HEK293 (cell line): Measurements from ENCODE around the gene ELOVL7.

Source experiments
- CTCF ChIA-PET: fragments of 350-600 bp; formaldehyde crosslinking; extraction: SDS; loops from one replicate; lab custom pipeline; 2021; ENCODE audit warnings: antibody characterized with exemption; lab: Yijun Ruan, JAX
- POLR2A ChIA-PET: fragments of 300-600 bp; formaldehyde crosslinking; extraction: SDS; loops from one replicate; lab custom pipeline; 2020; ENCODE audit warnings: antibody characterized with exemption, inconsistent platforms; lab: Yijun Ruan, JAX
- H3K27ac ChIP-seq: fragments of 200-500 bp; sonication (Bioruptor generic); 2 replicates; pipeline ENCODE4 v1.5.1; 2014; ENCODE audit warnings: low read depth, low read length, control low read depth, inconsistent platforms; ENCODE audit errors: extremely low read depth
- H3K36me3 ChIP-seq, 2 experiments: fragments of 200-500 bp in 1 of 2; sonication (Bioruptor generic) in 1 of 2; 1 replicate in 1 of 2; 2 replicates in 1 of 2; pipeline ENCODE4 v1.5.1; 2014 to 2017; ENCODE audit warnings: inconsistent platforms in 2 of 2, low read length in 2 of 2; ENCODE audit not compliant: control insufficient read depth in 2 of 2, insufficient read depth in 1 of 2
- H3K4me1 ChIP-seq: fragments of 200-500 bp; sonication (Bioruptor generic); 2 replicates; pipeline ENCODE4 v1.5.1; 2014; ENCODE audit warnings: mild to moderate bottlenecking, low read length, inconsistent platforms; ENCODE audit not compliant: control insufficient read depth, insufficient read depth
- H3K4me3 ChIP-seq: 2 replicates; pipeline ENCODE4 v1.5.1; 2011; ENCODE audit warnings: low read depth, mild to moderate bottlenecking, control low read depth, low read length, moderate library complexity
- H3K9me3 ChIP-seq: fragments of 200-500 bp; sonication (Bioruptor generic); 2 replicates; pipeline ENCODE4 v1.5.1; 2014; ENCODE audit warnings: low read depth, low read length, inconsistent platforms; ENCODE audit not compliant: control insufficient read depth, insufficient read depth
- KLF16 ChIP-seq: fragments of 450-650 bp; formaldehyde crosslinking; IDR thresholded peaks from 2 replicates; pipeline ENCODE4 v1.5.1; 2017; ENCODE audit warnings: missing biosample characterization, missing genetic modification characterization
- MZF1 ChIP-seq: fragments of 450-650 bp; formaldehyde crosslinking; IDR thresholded peaks from 2 replicates; pipeline ENCODE4 v1.5.1; 2017; ENCODE audit warnings: missing biosample characterization, missing genetic modification characterization, borderline replicate concordance
- SETDB1 ChIP-seq: IDR thresholded peaks from one replicate; pipeline ENCODE4 v1.6.1; 2017; ENCODE audit warnings: mild to moderate bottlenecking, low read length, moderate library complexity, mixed read lengths; ENCODE audit not compliant: insufficient read length
- SP3 ChIP-seq: fragments of 450-650 bp; formaldehyde crosslinking; IDR thresholded peaks from 2 replicates; pipeline ENCODE4 v1.5.1; 2016; ENCODE audit warnings: missing biosample characterization, missing genetic modification characterization
- SP7 ChIP-seq: fragments of 450-650 bp; formaldehyde crosslinking; IDR thresholded peaks from 2 replicates; pipeline ENCODE4 v1.5.1; 2016; ENCODE audit warnings: missing biosample characterization, missing genetic modification characterization
- ZNF121 ChIP-seq: fragments of 450-650 bp; formaldehyde crosslinking; IDR thresholded peaks from 2 replicates; pipeline ENCODE4 v1.5.1; 2016; ENCODE audit warnings: missing biosample characterization, missing genetic modification characterization
- ZNF16 ChIP-seq: fragments of 450-650 bp; formaldehyde crosslinking; IDR thresholded peaks from 2 replicates; pipeline ENCODE4 v1.5.1; 2016; ENCODE audit warnings: low read depth, missing biosample characterization, missing genetic modification characterization
- ZNF175 ChIP-seq: fragments of 450-650 bp; formaldehyde crosslinking; IDR thresholded peaks from 2 replicates; pipeline ENCODE4 v1.5.1; 2016; ENCODE audit warnings: missing biosample characterization, missing genetic modification characterization
- ZNF221 ChIP-seq: fragments of 450-650 bp; formaldehyde crosslinking; IDR thresholded peaks from 2 replicates; pipeline ENCODE4 v1.5.1; 2017; ENCODE audit warnings: missing biosample characterization, missing genetic modification characterization, borderline replicate concordance
- ZNF223 ChIP-seq: fragments of 450-650 bp; formaldehyde crosslinking; IDR thresholded peaks from 2 replicates; pipeline ENCODE4 v1.5.1; 2016; ENCODE audit warnings: missing biosample characterization, missing genetic modification characterization
- ZNF266 ChIP-seq: fragments of 450-650 bp; formaldehyde crosslinking; IDR thresholded peaks from 2 replicates; pipeline ENCODE4 v1.5.1; 2016; ENCODE audit warnings: missing biosample characterization, missing genetic modification characterization, low read depth
- ZNF366 ChIP-seq: fragments of 450-650 bp; formaldehyde crosslinking; conservative IDR thresholded peaks from 2 replicates; pipeline ENCODE4 v1.5.1; 2016; ENCODE audit warnings: missing biosample characterization, missing genetic modification characterization
- ZNF433 ChIP-seq: fragments of 450-650 bp; formaldehyde crosslinking; IDR thresholded peaks from 2 replicates; pipeline ENCODE4 v1.5.1; 2016; ENCODE audit warnings: missing biosample characterization, missing genetic modification characterization, low read depth
- ZNF529 ChIP-seq: fragments of 450-650 bp; formaldehyde crosslinking; IDR thresholded peaks from 2 replicates; pipeline ENCODE4 v1.5.1; 2017; ENCODE audit warnings: missing genetic modification characterization, missing biosample characterization; ENCODE audit not compliant: insufficient replicate concordance
- ZNF558 ChIP-seq: fragments of 450-650 bp; formaldehyde crosslinking; IDR thresholded peaks from 2 replicates; pipeline ENCODE4 v1.5.1; 2016; ENCODE audit warnings: missing biosample characterization, missing genetic modification characterization
- ZNF596 ChIP-seq: fragments of 450-650 bp; IDR thresholded peaks from 2 replicates; pipeline ENCODE4 v1.5.0; 2018; ENCODE audit warnings: missing biosample characterization, mild to moderate bottlenecking, missing genetic modification characterization, moderate library complexity
- ZSCAN23 ChIP-seq: fragments of 450-650 bp; formaldehyde crosslinking; IDR thresholded peaks from 2 replicates; pipeline ENCODE4 v1.5.1; 2016; ENCODE audit warnings: missing biosample characterization, missing genetic modification characterization
- TF ChIP-seq, protein P1 (sequence below): fragments of 450-650 bp; formaldehyde crosslinking; IDR thresholded peaks from 2 replicates; pipeline ENCODE4; 2016; ENCODE audit warnings: missing biosample characterization, missing genetic modification characterization
- TF ChIP-seq, protein P2 (sequence below): fragments of 450-650 bp; formaldehyde crosslinking; IDR thresholded peaks from 2 replicates; pipeline ENCODE4 v1.5.1; 2017; ENCODE audit warnings: missing biosample characterization, mild to moderate bottlenecking, missing genetic modification characterization, moderate library complexity
- TF ChIP-seq, protein P3 (sequence below): fragments of 450-650 bp; formaldehyde crosslinking; IDR thresholded peaks from 2 replicates; pipeline ENCODE4 v1.5.1; 2016; ENCODE audit warnings: missing biosample characterization, missing genetic modification characterization
- TF ChIP-seq, protein P4 (sequence below): fragments of 450-650 bp; formaldehyde crosslinking; IDR thresholded peaks from 2 replicates; pipeline ENCODE4 v1.5.1; 2016; ENCODE audit warnings: missing biosample characterization, missing genetic modification characterization
- TF ChIP-seq, protein P5 (sequence below): fragments of 450-650 bp; formaldehyde crosslinking; IDR thresholded peaks from 2 replicates; pipeline ENCODE4 v1.5.1; 2016; ENCODE audit warnings: missing biosample characterization, missing genetic modification characterization
- TF ChIP-seq, protein P6 (sequence below): fragments of 450-650 bp; formaldehyde crosslinking; IDR thresholded peaks from 2 replicates; pipeline ENCODE4 v1.5.1; 2016; ENCODE audit warnings: missing biosample characterization, missing genetic modification characterization

The ELOVL7 gene

DNA sequence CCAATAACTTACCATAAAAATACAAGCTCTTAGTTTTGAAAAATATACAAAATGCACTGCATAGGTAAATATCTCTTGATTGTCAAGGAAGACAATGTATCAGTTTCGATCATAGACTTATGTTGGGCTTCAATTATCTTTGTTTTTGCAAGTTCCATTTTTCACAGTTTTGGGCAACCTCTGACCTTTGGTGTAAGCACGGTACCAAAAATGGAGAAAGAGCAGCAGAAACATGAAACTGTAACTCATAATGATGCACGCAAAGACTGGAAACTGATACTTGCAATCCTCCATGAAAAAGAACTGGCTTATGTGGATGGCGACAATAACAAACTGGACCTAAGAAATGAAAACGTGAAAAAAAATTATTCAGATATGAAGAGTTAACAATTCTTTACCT, 89.6 kb downstream of the ELOVL7 start:
- H3K36me3 ChIP-seq, result no peaks in the 10 kb centered on the region
- TF ChIP-seq, protein P1, sequence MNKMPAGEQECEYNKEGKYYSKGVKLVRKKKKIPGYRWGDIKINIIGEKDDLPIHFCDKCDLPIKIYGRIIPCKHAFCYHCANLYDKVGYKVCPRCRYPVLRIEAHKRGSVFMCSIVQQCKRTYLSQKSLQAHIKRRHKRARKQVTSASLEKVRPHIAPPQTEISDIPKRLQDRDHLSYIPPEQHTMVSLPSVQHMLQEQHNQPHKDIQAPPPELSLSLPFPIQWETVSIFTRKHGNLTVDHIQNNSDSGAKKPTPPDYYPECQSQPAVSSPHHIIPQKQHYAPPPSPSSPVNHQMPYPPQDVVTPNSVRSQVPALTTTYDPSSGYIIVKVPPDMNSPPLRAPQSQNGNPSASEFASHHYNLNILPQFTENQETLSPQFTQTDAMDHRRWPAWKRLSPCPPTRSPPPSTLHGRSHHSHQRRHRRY (tag by site-specific recombination), result no peak
- no peak for TF ChIP-seq ZNF596 (tag by site-specific recombination)
- no peak for TF ChIP-seq SP3 (tag by site-specific recombination)
- TF ChIP-seq ZNF433 (tag by site-specific recombination), result no peak
- no peak for TF ChIP-seq ZNF121 (tag by site-specific recombination)
- TF ChIP-seq ZNF175 (tag by site-specific recombination), result no peak
- no peak for TF ChIP-seq ZNF221 (tag by site-specific recombination)
- H3K9me3 ChIP-seq, result no peaks in the 10 kb centered on the region
- no peak overlapping the region for H3K4me3 ChIP-seq
- H3K27ac ChIP-seq, result no peak overlapping the region
- H3K4me1 ChIP-seq, result no peaks in the 10 kb centered on the region
- POLR2A ChIA-PET, result no interaction called here
- CTCF ChIA-PET, result no interaction called here

DNA sequence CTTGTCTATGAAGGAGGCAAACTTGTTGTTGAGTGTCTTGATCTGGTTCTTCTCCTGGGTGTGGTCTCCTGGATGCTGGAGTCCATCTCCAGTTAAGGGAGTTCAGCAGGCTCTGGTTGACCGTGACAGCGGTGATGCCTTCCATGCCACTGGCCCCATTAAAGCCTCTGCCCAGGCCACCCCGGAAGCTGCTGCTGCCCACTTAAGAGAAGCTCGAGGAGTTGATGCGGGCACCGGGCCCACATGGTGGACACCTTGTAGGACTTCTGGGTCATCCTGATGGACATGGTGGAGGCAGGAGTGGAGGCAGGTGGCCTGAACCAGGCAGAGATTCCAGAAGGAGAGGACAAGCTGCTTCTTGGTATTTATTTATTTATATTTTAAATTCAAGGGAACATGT, 99.4 kb downstream of the ELOVL7 start:
- ChIA-PET CTCF (interaction anchor here (0.6 kb wide), 1 partner anchor 56 kb away, joined by 3 read pairs; no protein-coding TSS in a partner anchor), POLR2A (no interaction called here)
- no peak overlapping the region for H3K27ac ChIP-seq
- TF ChIP-seq, protein P2, sequence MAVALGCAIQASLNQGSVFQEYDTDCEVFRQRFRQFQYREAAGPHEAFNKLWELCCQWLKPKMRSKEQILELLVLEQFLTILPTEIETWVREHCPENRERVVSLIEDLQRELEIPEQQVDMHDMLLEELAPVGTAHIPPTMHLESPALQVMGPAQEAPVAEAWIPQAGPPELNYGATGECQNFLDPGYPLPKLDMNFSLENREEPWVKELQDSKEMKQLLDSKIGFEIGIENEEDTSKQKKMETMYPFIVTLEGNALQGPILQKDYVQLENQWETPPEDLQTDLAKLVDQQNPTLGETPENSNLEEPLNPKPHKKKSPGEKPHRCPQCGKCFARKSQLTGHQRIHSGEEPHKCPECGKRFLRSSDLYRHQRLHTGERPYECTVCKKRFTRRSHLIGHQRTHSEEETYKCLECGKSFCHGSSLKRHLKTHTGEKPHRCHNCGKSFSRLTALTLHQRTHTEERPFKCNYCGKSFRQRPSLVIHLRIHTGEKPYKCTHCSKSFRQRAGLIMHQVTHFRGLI, result no peak
- TF ChIP-seq ZNF221 (tag by site-specific recombination) (no peak), ZNF266 (tag by site-specific recombination) (no peak), MZF1 (no peak), KLF16 (no peak), ZNF16 (no peak), ZNF529 (tag by site-specific recombination) (no peak), ZNF558 (tag by site-specific recombination) (no peak), ZNF121 (tag by site-specific recombination) (no peak), ZNF223 (tag by site-specific recombination) (no peak), SP7 (tag by site-specific recombination) (no peak), ZSCAN23 (tag by site-specific recombination) (no peak), ZNF366 (tag by site-specific recombination) (no peak), SETDB1 (no peak)
- TF ChIP-seq, protein P3, sequence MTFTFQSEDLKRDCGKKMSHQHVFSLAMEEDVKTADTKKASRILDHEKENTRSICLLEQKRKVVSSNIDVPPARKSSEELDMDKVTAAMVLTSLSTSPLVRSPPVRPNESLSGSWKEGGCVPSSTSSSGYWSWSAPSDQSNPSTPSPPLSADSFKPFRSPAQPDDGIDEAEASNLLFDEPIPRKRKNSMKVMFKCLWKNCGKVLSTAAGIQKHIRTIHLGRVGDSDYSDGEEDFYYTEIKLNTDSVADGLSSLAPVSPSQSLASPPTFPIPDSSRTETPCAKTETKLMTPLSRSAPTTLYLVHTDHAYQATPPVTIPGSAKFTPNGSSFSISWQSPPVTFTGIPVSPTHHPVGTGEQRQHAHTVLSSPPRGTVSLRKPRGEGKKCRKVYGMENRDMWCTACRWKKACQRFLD (tag by site-specific recombination), result no peak
- TF ChIP-seq, protein P4, sequence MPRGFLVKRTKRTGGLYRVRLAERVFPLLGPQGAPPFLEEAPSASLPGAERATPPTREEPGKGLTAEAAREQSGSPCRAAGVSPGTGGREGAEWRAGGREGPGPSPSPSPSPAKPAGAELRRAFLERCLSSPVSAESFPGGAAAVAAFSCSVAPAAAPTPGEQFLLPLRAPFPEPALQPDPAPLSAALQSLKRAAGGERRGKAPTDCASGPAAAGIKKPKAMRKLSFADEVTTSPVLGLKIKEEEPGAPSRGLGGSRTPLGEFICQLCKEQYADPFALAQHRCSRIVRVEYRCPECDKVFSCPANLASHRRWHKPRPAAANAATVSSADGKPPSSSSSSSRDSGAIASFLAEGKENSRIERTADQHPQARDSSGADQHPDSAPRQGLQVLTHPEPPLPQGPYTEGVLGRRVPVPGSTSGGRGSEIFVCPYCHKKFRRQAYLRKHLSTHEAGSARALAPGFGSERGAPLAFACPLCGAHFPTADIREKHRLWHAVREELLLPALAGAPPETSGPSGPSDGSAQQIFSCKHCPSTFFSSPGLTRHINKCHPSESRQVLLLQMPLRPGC (tag by site-specific recombination), result no peak
- TF ChIP-seq, protein P5, sequence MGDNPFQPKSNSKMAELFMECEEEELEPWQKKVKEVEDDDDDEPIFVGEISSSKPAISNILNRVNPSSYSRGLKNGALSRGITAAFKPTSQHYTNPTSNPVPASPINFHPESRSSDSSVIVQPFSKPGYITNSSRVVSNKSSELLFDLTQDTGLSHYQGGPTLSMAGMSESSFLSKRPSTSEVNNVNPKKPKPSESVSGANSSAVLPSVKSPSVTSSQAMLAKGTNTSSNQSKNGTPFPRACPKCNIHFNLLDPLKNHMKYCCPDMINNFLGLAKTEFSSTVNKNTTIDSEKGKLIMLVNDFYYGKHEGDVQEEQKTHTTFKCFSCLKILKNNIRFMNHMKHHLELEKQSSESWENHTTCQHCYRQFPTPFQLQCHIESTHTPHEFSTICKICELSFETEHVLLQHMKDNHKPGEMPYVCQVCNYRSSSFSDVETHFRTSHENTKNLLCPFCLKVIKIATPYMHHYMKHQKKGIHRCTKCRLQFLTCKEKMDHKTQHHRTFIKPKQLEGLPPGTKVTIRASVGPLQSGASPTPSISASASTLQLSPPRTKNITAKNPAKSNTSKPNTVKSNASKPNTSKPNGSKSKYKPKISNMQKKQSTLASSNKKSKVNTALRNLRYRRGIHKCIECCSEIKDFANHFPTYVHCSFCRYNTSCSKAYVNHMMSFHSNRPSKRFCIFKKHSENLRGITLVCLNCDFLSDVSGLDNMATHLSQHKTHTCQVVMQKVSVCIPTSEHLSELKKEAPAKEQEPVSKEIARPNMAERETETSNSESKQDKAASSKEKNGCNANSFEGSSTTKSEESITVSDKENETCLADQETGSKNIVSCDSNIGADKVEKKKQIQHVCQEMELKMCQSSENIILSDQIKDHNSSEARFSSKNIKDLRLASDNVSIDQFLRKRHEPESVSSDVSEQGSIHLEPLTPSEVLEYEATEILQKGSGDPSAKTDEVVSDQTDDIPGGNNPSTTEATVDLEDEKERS, result no peak
- TF ChIP-seq, protein P6, sequence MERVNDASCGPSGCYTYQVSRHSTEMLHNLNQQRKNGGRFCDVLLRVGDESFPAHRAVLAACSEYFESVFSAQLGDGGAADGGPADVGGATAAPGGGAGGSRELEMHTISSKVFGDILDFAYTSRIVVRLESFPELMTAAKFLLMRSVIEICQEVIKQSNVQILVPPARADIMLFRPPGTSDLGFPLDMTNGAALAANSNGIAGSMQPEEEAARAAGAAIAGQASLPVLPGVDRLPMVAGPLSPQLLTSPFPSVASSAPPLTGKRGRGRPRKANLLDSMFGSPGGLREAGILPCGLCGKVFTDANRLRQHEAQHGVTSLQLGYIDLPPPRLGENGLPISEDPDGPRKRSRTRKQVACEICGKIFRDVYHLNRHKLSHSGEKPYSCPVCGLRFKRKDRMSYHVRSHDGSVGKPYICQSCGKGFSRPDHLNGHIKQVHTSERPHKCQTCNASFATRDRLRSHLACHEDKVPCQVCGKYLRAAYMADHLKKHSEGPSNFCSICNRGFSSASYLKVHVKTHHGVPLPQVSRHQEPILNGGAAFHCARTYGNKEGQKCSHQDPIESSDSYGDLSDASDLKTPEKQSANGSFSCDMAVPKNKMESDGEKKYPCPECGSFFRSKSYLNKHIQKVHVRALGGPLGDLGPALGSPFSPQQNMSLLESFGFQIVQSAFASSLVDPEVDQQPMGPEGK (tag by site-specific recombination), result no peak
- H3K4me3 ChIP-seq, result no peak overlapping the region
- H3K36me3 ChIP-seq, result no peaks in the 10 kb centered on the region
- H3K9me3 ChIP-seq, result no peaks in the 10 kb centered on the region
- H3K4me1 ChIP-seq, result no peaks in the 10 kb centered on the region
